ENCODE data around the gene APEX1. TPM values are rescaled to one million over a fixed set of nuclear protein-coding genes. Genes with fewer than 3 reads are reported as not detected.

The APEX1 gene
- total RNA-seq, 1 donor from 2014 or later: 63.1 TPM

Other genes with a start within 250 kb of the APEX1 start
- not detected in 2 replicates for gene OR11H6, start 231.5 kb upstream of the APEX1 start, total RNA-seq
- gene OR11H7, start 226.2 kb upstream of the APEX1 start, total RNA-seq: not detected in 2 replicates
- not detected in 2 replicates for gene OR11H4, start 215.9 kb upstream of the APEX1 start, total RNA-seq
- 30.5 and 31.8 TPM in 2 replicates for gene TTC5, start 149.3 kb upstream of the APEX1 start, total RNA-seq
- gene CCNB1IP1, start 121.9 kb upstream of the APEX1 start, total RNA-seq: 30.8 and 33.0 TPM in 2 replicates
- 7.1 and 9.0 TPM in 2 replicates for gene PARP2, start 111.6 kb upstream of the APEX1 start, total RNA-seq
- 36.2 and 56.0 TPM in 2 replicates for gene TEP1, start 41.7 kb upstream of the APEX1 start, total RNA-seq
- 0.09 and 0.17 TPM in 2 replicates for gene KLHL33, start 19.1 kb upstream of the APEX1 start, total RNA-seq
- 30.7 and 86.3 TPM in 2 replicates for gene OSGEP, start 414 bp upstream of the APEX1 start, total RNA-seq
- 16.9 and 26.9 TPM in 2 replicates for gene PIP4P1, start 6.2 kb downstream of the APEX1 start, total RNA-seq
- 214 and 230 TPM in 2 replicates for gene PNP, start 14.2 kb downstream of the APEX1 start, total RNA-seq
- 0.34 TPM in 1 of 2 replicates, not detected in the other for gene RNASE10, start 50.3 kb downstream of the APEX1 start, total RNA-seq
- not detected in 2 replicates for gene RNASE9, start 105.8 kb downstream of the APEX1 start, total RNA-seq
- not detected in 2 replicates for gene RNASE11, start 132.8 kb downstream of the APEX1 start, total RNA-seq
- not detected in 2 replicates for gene RNASE12, start 136.2 kb downstream of the APEX1 start, total RNA-seq
- gene OR6S1, start 186.5 kb downstream of the APEX1 start, total RNA-seq: not detected in 2 replicates
- 11.4 and 25.7 TPM in 2 replicates for gene RNASE4, start 229.3 kb downstream of the APEX1 start, total RNA-seq
- 6.3 and 6.4 TPM in 2 replicates for gene ANG, start 233.5 kb downstream of the APEX1 start, total RNA-seq

Data from dermis blood vessel endothelial cell (primary cell).